Measurements from ENCODE around the gene EPHB1. TPM values are rescaled to one million over a fixed set of nuclear protein-coding genes. Genes with fewer than 3 reads are reported as not detected.

The EPHB1 gene
- 0.65 TPM for polyA plus RNA-seq (2012; ENCODE audit: insufficient read depth, insufficient read length, low read depth)

GRCh38 chr3:134794950-134795745 lies at the start of gene EPHB1:
TSS of gene EPHB1 (plus strand) at chr3:134795260.
- TF ChIP-seq, protein P1, sequence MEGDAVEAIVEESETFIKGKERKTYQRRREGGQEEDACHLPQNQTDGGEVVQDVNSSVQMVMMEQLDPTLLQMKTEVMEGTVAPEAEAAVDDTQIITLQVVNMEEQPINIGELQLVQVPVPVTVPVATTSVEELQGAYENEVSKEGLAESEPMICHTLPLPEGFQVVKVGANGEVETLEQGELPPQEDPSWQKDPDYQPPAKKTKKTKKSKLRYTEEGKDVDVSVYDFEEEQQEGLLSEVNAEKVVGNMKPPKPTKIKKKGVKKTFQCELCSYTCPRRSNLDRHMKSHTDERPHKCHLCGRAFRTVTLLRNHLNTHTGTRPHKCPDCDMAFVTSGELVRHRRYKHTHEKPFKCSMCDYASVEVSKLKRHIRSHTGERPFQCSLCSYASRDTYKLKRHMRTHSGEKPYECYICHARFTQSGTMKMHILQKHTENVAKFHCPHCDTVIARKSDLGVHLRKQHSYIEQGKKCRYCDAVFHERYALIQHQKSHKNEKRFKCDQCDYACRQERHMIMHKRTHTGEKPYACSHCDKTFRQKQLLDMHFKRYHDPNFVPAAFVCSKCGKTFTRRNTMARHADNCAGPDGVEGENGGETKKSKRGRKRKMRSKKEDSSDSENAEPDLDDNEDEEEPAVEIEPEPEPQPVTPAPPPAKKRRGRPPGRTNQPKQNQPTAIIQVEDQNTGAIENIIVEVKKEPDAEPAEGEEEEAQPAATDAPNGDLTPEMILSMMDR (IDR thresholded peaks at IDR 0.05; ENCODE audit: low read depth, low read length): peak; percentile 89
- Histone ChIP-seq H3K27me3 (peaks cover 59% of the 10 kb centered on the region), H3K4me3 (ENCODE audit: low read depth, low read length) (peak within 1 kb of the TSS; percentile 50), H3K36me3 (no peaks in the 10 kb centered on the region), H3K4me1 (no peaks in the 10 kb centered on the region), H3K9me3 (no peaks in the 10 kb centered on the region)
- peak; percentile 80 for DNase-seq

DNA sequence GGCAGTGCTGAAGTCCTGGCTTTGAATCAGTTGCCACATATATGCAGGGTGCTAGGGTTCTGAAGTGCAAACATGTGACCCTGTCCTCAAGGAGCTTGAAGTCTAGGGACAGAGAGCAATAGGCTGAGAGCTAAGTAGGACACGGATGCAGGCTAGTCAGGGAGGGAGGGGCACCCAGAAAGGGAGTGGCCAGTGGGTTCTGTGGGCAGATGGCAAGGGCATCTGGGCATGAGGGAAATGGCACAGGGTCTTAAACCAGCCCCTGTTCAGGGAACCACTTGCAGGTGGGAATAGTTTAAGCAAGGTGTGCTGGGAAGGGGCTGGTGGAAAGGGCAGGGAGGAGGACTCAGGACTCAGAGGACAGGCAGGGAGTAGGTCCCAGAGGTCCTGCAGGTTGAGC lies 46.4 kb upstream of the EPHB1 start:
- H3K36me3 ChIP-seq: no peaks in the 10 kb centered on the region
- no peak overlapping the region for H3K4me3 ChIP-seq (ENCODE audit: low read depth, low read length)
- DNase-seq: no peak
- H3K4me1 ChIP-seq: no peaks in the 10 kb centered on the region
- H3K9me3 ChIP-seq: no peaks in the 10 kb centered on the region
- H3K27me3 ChIP-seq: peaks cover 4% of the 10 kb centered on the region; the same call in 1 of the 2 replicates
- TF ChIP-seq, protein P1 (IDR thresholded peaks at IDR 0.05; ENCODE audit: low read depth, low read length): no peak

- H3K4me3 ChIP-seq (ENCODE audit: low read depth, low read length): no peak overlapping the region
- TF ChIP-seq, protein P1 (IDR thresholded peaks at IDR 0.05; ENCODE audit: low read depth, low read length): no peak
- no peak for DNase-seq
- no peaks in the 10 kb centered on the region for H3K4me1 ChIP-seq
- H3K9me3 ChIP-seq: no peaks in the 10 kb centered on the region
- H3K27me3 ChIP-seq: peaks cover 4% of the 10 kb centered on the region; the same call in 1 of the 2 replicates
- H3K36me3 ChIP-seq: no peaks in the 10 kb centered on the region
Measured at GRCh38 chr3:134749174-134749573, 45.9 kb upstream of the EPHB1 start.

GRCh38 chr3:134749802-134750553 lies 45.1 kb upstream of the EPHB1 start:
- H3K4me3 ChIP-seq (ENCODE audit: low read depth, low read length): no peak overlapping the region
- no peaks in the 10 kb centered on the region for H3K36me3 ChIP-seq
- H3K4me1 ChIP-seq: no peaks in the 10 kb centered on the region
- peaks cover 4% of the 10 kb centered on the region; the same call in 1 of the 2 replicates for H3K27me3 ChIP-seq
- TF ChIP-seq, protein P1 (IDR thresholded peaks at IDR 0.05; ENCODE audit: low read depth, low read length): 0 out of 2 replicates have a peak, but pooled peaks have one; percentile 1
- DNase-seq: no peak
- H3K9me3 ChIP-seq: no peaks in the 10 kb centered on the region

DNA sequence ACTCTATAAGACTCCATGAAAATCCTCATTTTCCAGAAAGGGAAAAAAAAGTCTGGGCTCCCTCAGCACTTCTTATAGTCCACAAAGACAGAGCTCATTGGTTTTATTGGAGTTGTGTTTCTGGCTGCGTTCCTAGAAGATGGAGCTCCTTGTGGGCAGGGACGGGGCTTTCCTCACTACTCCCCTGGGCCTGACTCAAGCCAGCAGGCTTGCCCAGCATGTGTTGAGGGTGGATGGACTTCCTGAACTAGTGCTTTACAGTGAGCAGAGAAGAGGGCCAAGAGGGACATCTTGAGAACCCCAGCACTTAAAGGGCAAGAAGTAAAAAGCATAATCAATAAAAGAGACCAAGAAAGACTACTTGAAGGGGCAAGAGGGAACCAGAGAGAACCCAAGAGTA lies 43.2 kb upstream of the EPHB1 start:
- DNase-seq: no peak

More for the DNA sequence above, 43.2 kb upstream of the EPHB1 start:
- TF ChIP-seq, protein P1 (IDR thresholded peaks at IDR 0.05; ENCODE audit: low read depth, low read length): no peak
- Histone ChIP-seq H3K4me3 (ENCODE audit: low read depth, low read length) (no peak overlapping the region), H3K4me1 (no peaks in the 10 kb centered on the region), H3K27me3 (peaks cover 4% of the 10 kb centered on the region; the same call in 1 of the 2 replicates), H3K36me3 (no peaks in the 10 kb centered on the region), H3K9me3 (no peaks in the 10 kb centered on the region)
